ENCODE data around the gene SFMBT1.

SFMBT1 gene

DNA sequence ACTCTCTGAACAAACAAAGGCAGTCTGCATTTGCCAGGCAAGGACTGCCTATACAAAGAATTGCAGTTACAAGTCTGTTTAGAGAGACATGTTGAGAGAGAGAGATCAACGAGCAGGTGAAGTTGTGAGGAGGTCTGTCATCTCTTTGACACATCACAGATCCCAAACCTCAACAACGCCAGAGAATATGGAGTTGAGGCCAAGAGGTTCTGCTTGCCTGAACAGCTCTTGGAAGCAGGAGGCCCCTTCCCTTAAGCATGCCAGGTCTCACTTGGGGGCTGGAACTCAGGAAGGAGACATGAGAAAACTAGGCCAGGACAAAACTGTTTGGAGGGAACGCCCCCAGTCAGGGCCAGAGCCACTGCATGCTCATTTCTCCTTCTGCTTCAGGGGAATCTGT, 188.7 kb downstream of the SFMBT1 start:
- no peak overlapping the region for H3K4me2 ChIP-seq
- TF ChIP-seq, protein P1, sequence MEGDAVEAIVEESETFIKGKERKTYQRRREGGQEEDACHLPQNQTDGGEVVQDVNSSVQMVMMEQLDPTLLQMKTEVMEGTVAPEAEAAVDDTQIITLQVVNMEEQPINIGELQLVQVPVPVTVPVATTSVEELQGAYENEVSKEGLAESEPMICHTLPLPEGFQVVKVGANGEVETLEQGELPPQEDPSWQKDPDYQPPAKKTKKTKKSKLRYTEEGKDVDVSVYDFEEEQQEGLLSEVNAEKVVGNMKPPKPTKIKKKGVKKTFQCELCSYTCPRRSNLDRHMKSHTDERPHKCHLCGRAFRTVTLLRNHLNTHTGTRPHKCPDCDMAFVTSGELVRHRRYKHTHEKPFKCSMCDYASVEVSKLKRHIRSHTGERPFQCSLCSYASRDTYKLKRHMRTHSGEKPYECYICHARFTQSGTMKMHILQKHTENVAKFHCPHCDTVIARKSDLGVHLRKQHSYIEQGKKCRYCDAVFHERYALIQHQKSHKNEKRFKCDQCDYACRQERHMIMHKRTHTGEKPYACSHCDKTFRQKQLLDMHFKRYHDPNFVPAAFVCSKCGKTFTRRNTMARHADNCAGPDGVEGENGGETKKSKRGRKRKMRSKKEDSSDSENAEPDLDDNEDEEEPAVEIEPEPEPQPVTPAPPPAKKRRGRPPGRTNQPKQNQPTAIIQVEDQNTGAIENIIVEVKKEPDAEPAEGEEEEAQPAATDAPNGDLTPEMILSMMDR (conservative IDR thresholded peaks at IDR 0.05; ENCODE audit: low read depth, low read length), result no peak
- H3K27ac ChIP-seq, result no peak overlapping the region
- H3K27me3 ChIP-seq (ENCODE audit: insufficient read depth, low read depth), result no peaks in the 10 kb centered on the region
- no peaks in the 10 kb centered on the region for H3K4me1 ChIP-seq (ENCODE audit: low read depth, poor library complexity, severe bottlenecking)
- H3K36me3 ChIP-seq (ENCODE audit: insufficient read depth), result no peaks in the 10 kb centered on the region
- H3K4me3 ChIP-seq (IDR thresholded peaks at IDR 0.05; ENCODE audit: insufficient read depth, low read depth, low read length), result no peak overlapping the region
- H4K20me1 ChIP-seq (ENCODE audit: insufficient read depth), result no peaks in the 10 kb centered on the region
- H2AFZ ChIP-seq (ENCODE audit: low read depth), result no peak overlapping the region
- no peaks in the 10 kb centered on the region for H3K79me2 ChIP-seq (ENCODE audit: insufficient read depth, low read depth)
- no peak overlapping the region for H3K9ac ChIP-seq

DNA sequence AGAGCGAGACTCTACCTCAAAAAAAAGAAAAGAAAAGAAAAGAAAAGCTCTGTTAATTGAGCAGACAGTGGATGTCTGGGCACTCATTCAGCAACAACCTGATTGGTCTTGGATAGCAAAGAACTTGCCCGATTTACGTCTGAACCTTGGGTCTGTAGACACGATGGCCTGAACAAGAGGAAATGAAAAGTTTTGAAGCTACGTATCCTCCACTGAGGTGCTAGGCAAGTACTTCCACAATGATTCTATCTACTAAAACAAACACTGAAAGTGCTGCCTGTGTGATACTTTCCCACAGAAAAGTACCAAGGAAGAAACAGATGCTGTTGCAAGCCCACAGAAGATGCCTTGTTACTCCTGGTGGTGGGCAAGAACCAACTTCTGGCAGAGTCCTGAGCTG, 189.2 kb downstream of the SFMBT1 start:
- Histone ChIP-seq H3K27ac (no peak overlapping the region), H2AFZ (ENCODE audit: low read depth) (no peak overlapping the region)

DNA sequence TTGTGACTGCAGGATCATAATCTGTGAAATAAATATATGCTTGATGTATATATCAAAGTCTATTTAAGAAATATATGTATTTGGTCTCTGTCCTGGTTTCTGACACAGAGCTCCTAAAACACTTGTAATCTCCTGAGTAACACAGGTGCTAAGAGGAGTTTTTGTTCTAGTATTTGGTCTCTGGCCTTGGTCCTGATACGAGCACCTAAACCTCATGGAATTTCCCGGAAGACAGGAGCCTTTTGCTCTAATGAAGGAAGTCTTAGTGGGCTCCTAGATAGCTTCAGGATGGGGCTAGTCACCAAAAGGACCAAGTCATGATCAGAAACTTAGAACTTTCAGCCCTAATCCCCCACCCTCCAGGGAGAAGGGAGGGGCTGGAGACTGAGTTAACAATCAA, 191.9 kb downstream of the SFMBT1 start:
- no peak overlapping the region for H3K4me3 ChIP-seq (IDR thresholded peaks at IDR 0.05; ENCODE audit: insufficient read depth, low read depth, low read length)
- no peaks in the 10 kb centered on the region for H4K20me1 ChIP-seq (ENCODE audit: insufficient read depth)
- H3K79me2 ChIP-seq (ENCODE audit: insufficient read depth, low read depth), result no peaks in the 10 kb centered on the region
- H3K27ac ChIP-seq, result no peak overlapping the region
- TF ChIP-seq, protein P1 (conservative IDR thresholded peaks at IDR 0.05; ENCODE audit: low read depth, low read length), result no peak
- no peaks in the 10 kb centered on the region for H3K4me1 ChIP-seq (ENCODE audit: low read depth, poor library complexity, severe bottlenecking)
- no peak overlapping the region for H3K4me2 ChIP-seq
- no peak overlapping the region for H3K9ac ChIP-seq
- no peaks in the 10 kb centered on the region for H3K36me3 ChIP-seq (ENCODE audit: insufficient read depth)
- no peak overlapping the region for H2AFZ ChIP-seq (ENCODE audit: low read depth)
- H3K27me3 ChIP-seq (ENCODE audit: insufficient read depth, low read depth), result no peaks in the 10 kb centered on the region

More for the DNA sequence above, 189.2 kb downstream of the SFMBT1 start:
- Histone ChIP-seq H3K9ac (no peak overlapping the region), H3K36me3 (ENCODE audit: insufficient read depth) (no peaks in the 10 kb centered on the region), H3K4me2 (no peak overlapping the region), H3K79me2 (ENCODE audit: insufficient read depth, low read depth) (no peaks in the 10 kb centered on the region), H3K4me1 (ENCODE audit: low read depth, poor library complexity, severe bottlenecking) (no peaks in the 10 kb centered on the region), H4K20me1 (ENCODE audit: insufficient read depth) (no peaks in the 10 kb centered on the region), H3K4me3 (IDR thresholded peaks at IDR 0.05; ENCODE audit: insufficient read depth, low read depth, low read length) (no peak overlapping the region), H3K27me3 (ENCODE audit: insufficient read depth, low read depth) (no peaks in the 10 kb centered on the region)
- TF ChIP-seq, protein P1 (conservative IDR thresholded peaks at IDR 0.05; ENCODE audit: low read depth, low read length), result no peak

Data from KMS-11 (cell line).